Retina (tissue), 1 donor: Measurements from ENCODE around the gene TAF1B.

Experiments used
- DNase-seq: peaks from one replicate; pipeline ENCODE4 v3.0.0-alpha.2; 2016

Gene TAF1B

DNA sequence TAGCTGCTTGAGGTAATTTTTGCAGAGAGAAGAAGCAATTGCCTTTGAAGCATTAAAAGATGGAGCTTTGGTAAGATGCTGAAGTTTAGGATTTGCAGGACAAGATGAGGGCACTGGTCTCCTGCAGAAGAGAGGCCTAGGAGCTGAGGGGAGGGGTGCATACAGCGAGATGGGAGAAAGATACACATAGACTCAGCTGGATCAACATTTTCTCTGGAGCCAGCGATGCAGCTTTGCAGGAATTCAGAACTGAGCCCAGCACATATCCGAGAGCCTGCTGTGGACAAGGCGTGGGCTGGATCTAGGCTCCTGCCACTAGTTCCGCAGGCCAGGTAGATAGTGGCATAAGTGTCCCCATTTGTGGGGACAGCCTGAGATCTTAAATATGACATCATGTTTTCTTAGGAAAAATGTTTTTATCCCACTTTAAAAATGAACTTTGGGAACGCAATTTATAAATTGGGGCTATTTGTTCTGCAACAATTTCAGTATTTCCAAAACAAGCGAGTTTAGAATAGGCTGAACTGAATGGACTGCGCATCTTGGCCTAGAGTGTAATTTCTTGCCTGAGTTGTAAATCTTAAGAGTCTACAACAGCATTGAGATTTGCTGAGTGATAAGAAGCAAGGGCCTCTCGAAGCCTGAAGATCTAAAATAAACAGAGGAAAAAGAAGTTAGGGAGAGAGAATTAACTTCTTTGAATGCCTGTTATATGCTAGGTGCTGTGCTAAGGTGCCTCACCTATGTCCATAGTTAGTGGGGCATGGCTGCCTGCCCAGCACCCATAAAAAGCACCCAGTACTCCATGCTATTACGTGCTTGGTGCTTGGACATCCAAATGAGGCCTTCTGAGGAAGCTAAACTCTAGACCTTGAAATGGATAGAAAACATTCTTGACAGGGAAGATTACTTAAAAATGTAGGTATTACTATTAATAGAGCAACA is 125.6 kb downstream of the TAF1B start:
- DNase-seq, result no peak

GRCh38 chr2:9970200-9971044 is 127.1 kb downstream of the TAF1B start:
- no peak for DNase-seq

DNA sequence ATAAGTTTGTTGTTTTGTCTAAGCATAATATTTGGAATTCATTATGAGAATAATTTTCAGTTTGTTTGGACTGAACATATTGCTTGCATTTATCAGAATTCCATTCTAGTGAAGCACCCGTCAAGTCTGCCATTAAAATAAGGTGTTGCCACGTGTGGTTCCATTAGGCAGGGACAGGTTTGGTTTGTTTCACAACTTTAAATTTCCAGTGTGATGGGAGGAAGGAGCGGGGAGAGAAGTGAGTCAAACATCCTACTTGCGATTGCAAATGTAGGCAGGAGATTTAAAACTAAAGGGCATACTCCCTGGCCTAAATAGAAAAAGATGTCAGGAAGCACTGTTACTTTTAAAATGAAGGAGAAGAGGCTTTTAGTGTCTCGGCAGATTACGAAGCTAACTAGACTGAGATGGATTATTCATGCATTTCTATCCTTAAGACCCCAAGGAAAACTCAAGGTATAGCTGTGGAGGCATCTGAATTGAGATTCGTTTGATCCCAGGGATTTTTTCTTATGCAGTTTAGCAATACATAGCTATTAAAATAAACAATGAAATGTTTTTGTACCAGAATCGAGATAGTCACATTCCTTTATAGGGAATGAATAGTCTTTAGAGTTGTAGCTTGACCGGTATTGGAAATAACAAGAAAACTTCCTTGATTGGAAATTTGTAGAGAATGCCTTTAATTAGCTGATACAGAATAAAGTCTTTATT is 128.0 kb downstream of the TAF1B start:
- DNase-seq, result no peak

GRCh38 chr2:9971890-9972289 is 128.6 kb downstream of the TAF1B start:
- no peak for DNase-seq

DNA sequence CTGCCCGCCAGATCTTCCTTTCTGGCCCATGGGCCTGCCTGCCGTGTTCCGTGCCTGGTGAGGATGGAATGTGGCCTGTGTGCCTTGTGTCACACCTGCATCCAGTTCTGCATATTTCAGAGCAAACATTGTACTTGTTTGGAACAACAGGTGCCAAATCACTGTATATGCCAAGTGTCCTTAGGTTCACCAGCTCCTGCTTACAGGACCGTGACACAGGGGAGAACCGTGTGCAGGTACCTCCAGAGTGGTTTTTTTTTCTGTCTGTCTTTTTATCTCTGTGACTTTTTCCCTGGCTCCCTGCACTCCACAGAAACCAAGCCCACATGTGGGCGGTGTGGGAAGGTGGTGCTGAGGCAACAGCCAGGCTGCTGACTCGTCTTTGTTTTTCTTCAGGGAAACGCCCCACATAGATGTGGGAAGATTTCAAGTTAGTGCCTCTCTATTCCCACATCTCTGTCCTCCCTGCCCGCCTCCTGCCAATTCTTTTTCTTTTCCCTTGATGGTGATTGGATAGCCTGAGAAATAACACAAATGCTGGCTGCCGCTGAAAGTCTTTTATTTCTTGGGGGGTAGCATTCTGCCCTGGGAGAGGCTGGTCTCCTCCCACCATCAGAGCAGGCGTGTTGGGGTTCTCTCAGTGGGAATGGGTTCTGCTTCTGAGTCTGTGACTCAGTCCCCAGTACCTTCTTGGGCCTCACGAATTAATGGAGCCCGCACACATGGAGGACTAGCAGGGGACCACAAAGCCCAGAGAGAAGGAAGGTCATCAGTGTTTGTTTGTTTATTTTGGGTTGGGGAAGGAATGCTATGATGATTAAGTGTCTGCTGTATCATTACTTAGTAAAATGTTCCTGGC is 129.6 kb downstream of the TAF1B start:
- DNase-seq, result no peak

DNA sequence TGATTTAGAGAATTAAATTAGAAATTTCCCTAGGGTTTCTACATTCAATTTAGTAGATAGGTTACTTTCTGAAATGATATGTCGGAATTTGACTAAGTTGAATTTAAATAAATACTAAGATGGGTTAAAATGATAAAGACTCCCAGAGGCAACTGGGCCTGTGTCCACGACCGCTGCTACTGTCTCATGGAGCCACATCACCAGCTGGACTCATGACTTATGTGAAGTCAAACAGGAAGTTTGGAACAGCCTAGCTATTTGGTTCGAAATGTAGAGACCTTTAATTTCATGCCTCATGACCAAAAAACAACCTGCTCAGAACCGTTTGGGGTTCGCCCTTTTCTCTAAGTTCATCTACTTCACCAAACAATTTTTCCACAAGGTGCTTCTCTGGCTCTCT is 130.4 kb downstream of the TAF1B start:
- DNase-seq, result no peak

GRCh38 chr2:9974343-9974742 is 131.1 kb downstream of the TAF1B start:
- no peak for DNase-seq

- DNase-seq, result no peak
Measured at GRCh38 chr2:9975328-9975727, 132.1 kb downstream of the TAF1B start.

- DNase-seq, result no peak
Measured at GRCh38 chr2:9975805-9976447, 132.7 kb downstream of the TAF1B start.

GRCh38 chr2:9979977-9980376 is 136.7 kb downstream of the TAF1B start:
- no peak for DNase-seq

GRCh38 chr2:9980520-9980919 is 137.2 kb downstream of the TAF1B start:
- no peak for DNase-seq

GRCh38 chr2:9981655-9982054 is 138.4 kb downstream of the TAF1B start:
- no peak for DNase-seq

- DNase-seq, result no peak
Measured at GRCh38 chr2:9982248-9982647, 139.0 kb downstream of the TAF1B start.

- DNase-seq, result no peak
Measured at GRCh38 chr2:9982891-9983290, 139.6 kb downstream of the TAF1B start.

DNA sequence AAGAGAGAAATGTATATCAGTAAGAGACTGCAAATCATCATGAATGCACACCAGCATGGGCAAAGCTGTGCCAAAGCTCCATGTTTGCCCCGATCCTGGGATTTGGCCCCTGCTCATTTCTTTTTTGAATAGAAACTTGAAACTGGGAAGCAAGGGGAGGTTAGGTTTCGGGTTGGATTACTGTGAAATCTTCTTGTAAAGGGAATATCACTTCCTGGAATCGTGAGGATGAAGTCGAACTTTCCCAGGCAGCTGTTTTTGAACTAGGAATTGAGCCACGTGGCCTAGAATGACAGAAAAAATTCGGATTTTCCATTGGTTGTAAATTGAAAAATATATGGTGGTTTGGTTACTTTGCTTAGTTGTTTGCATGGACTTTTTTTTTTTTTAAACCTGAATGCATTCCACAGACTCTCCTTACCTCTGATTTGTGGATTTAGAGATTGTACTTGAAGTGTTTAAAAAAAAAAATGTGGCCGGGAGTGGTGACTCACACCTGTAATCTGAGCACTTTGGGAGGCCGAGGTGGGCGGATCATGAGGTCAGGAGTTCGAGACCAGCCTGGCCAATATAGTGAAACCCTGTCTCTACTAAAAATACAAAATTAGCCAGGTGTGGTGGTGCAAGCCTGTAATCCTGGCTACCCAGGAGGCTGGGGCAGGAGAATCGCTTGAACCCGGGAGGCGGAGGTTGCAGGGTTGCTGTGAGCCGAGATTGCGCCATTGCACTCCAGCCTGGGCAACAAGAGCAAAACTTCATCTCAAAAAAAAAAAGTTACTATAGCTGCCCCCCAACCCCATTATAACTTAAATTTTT is 140.3 kb downstream of the TAF1B start:
- DNase-seq, result no peak
